ENCODE measurements around the gene VAMP3.

VAMP3 gene

DNA sequence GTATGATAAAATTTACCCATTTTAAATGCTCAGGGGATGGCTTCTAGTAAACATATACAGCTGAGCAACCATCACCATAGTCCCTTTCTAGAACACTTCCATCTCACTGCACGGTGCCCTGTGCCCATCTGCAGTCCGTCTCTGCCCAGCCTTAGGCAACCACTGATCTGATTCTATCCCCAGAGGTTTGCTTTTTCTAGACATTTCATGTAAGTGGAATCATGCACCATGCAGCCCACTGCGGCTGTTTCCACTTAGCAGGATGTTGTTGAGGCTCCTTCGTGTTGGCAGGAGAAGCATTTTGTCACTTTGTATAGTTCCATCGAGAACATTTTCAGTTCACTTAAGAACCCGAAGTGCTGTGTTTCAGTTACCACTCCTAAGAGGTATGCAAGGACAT is 27.8 kb upstream of the VAMP3 start:
- no peak overlapping the region for H3K27ac ChIP-seq (ENCODE audit: low read depth, low read length, poor library complexity, severe bottlenecking)
- no peak overlapping the region for H3K4me3 ChIP-seq (ENCODE audit: low read depth, low read length, poor library complexity, severe bottlenecking)
- H3K9me2 ChIP-seq (ENCODE audit: low read depth, low read length), result no peaks in the 10 kb centered on the region
- peaks cover under 1% of the 10 kb centered on the region; the same call in 1 of the 2 replicates for H3K27me3 ChIP-seq (ENCODE audit: insufficient read depth, low read length)
- H3K79me2 ChIP-seq (ENCODE audit: insufficient read depth, low read length), result no peaks in the 10 kb centered on the region
- H3K9ac ChIP-seq (ENCODE audit: low read length), result no peak overlapping the region
- no peaks in the 10 kb centered on the region for H3K36me3 ChIP-seq (ENCODE audit: insufficient read depth, low read length)
- no peak overlapping the region for H3K4me2 ChIP-seq (ENCODE audit: low read length)
- no peaks in the 10 kb centered on the region for H3K4me1 ChIP-seq (ENCODE audit: insufficient read depth, low read length, severe bottlenecking)
- H2AFZ ChIP-seq (ENCODE audit: low read length), result no peak overlapping the region
- TF ChIP-seq CTCF (IDR thresholded peaks at IDR 0.05; ENCODE audit: low read length) (no peak), EZH2 (IDR thresholded peaks at IDR 0.05; ENCODE audit: borderline replicate concordance, low read length) (no peak)
- H3F3A ChIP-seq (ENCODE audit: insufficient read depth, low read length), result no peaks in the 10 kb centered on the region
- no peaks in the 10 kb centered on the region for H4K20me1 ChIP-seq (ENCODE audit: insufficient read depth, low read length)
- H3K9me3 ChIP-seq (ENCODE audit: low read length), result no peaks in the 10 kb centered on the region

DNA sequence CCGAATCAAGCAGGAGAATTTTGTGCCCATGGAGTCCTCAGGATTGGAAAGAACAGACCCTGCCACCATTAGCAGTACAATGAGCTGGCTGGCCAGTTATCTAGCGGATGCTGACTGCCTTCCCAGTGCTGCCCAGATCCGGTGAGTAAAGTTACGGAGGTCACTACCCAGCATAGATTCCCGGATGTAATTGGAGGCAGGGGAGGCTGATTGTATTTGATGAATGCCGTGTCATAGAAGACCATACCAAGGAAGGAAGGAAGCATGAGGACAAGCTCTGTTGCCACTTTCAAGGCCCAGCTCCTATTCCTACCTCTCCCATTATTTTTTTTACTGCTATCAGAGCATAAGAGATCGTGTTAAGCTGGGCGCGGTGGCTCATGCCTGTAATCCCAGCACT is 26.2 kb upstream of the VAMP3 start:
- Histone ChIP-seq H3K9ac (ENCODE audit: low read length) (no peak overlapping the region), H3K9me2 (ENCODE audit: low read depth, low read length) (no peaks in the 10 kb centered on the region), H3K27ac (ENCODE audit: low read depth, low read length, poor library complexity, severe bottlenecking) (no peak overlapping the region), H3F3A (ENCODE audit: insufficient read depth, low read length) (no peaks in the 10 kb centered on the region), H3K4me2 (ENCODE audit: low read length) (no peak overlapping the region), H2AFZ (ENCODE audit: low read length) (no peak overlapping the region), H3K9me3 (ENCODE audit: low read length) (no peaks in the 10 kb centered on the region), H3K36me3 (ENCODE audit: insufficient read depth, low read length) (no peaks in the 10 kb centered on the region), H3K79me2 (ENCODE audit: insufficient read depth, low read length) (no peaks in the 10 kb centered on the region), H3K4me1 (ENCODE audit: insufficient read depth, low read length, severe bottlenecking) (no peaks in the 10 kb centered on the region), H4K20me1 (ENCODE audit: insufficient read depth, low read length) (no peaks in the 10 kb centered on the region), H3K4me3 (ENCODE audit: low read depth, low read length, poor library complexity, severe bottlenecking) (no peak overlapping the region), H3K27me3 (ENCODE audit: insufficient read depth, low read length) (no peaks in the 10 kb centered on the region)
- TF ChIP-seq EZH2 (IDR thresholded peaks at IDR 0.05; ENCODE audit: borderline replicate concordance, low read length) (no peak), CTCF (IDR thresholded peaks at IDR 0.05; ENCODE audit: low read length) (no peak)

DNA sequence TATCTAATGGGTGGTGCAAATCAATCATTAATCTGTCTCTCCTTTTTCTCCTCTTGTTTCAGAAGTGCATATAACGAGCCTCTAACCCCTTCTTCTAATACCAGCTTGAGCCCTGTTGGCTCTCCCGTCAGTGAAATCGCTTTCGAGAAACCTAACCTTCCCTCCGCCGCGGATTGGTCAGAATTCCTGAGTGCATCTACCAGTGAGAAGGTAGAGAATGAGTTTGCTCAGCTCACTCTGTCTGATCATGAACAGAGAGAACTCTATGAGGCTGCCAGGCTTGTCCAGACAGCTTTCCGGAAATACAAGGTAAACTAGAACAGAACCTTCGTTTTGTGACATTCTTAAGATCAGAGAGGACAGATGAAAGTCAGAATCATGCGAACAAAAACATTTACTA is 25.3 kb upstream of the VAMP3 start:
- no peaks in the 10 kb centered on the region for H3K36me3 ChIP-seq (ENCODE audit: insufficient read depth, low read length)
- H3K4me1 ChIP-seq (ENCODE audit: insufficient read depth, low read length, severe bottlenecking), result no peaks in the 10 kb centered on the region

More for the DNA sequence above, 25.3 kb upstream of the VAMP3 start:
- Histone ChIP-seq H3K9me2 (ENCODE audit: low read depth, low read length) (no peaks in the 10 kb centered on the region), H2AFZ (ENCODE audit: low read length) (no peak overlapping the region), H3K27ac (ENCODE audit: low read depth, low read length, poor library complexity, severe bottlenecking) (no peak overlapping the region), H3K9me3 (ENCODE audit: low read length) (no peaks in the 10 kb centered on the region), H4K20me1 (ENCODE audit: insufficient read depth, low read length) (no peaks in the 10 kb centered on the region), H3K4me3 (ENCODE audit: low read depth, low read length, poor library complexity, severe bottlenecking) (no peak overlapping the region), H3K9ac (ENCODE audit: low read length) (no peak overlapping the region), H3K79me2 (ENCODE audit: insufficient read depth, low read length) (no peaks in the 10 kb centered on the region), H3K27me3 (ENCODE audit: insufficient read depth, low read length) (no peaks in the 10 kb centered on the region), H3K4me2 (ENCODE audit: low read length) (no peak overlapping the region), H3F3A (ENCODE audit: insufficient read depth, low read length) (no peaks in the 10 kb centered on the region)
- TF ChIP-seq CTCF (IDR thresholded peaks at IDR 0.05; ENCODE audit: low read length), result no peak
- TF ChIP-seq EZH2 (IDR thresholded peaks at IDR 0.05; ENCODE audit: borderline replicate concordance, low read length), result no peak

Measured in OCI-LY1 (cell line).